GM10266 (cell line): ENCODE data around the gene GARS1.
A peak's percentile ranks its signal among the peaks of the same experiment; 100 is the strongest.

Source experiments
- DNase-seq: peaks from one replicate; pipeline ENCODE4 v3.0.0; 2012; ENCODE audit errors: extremely low spot score
- TF ChIP-seq, protein P1 (sequence below): IDR thresholded peaks from 2 replicates; pipeline ENCODE4 v1.5.1; 2012; ENCODE audit warnings: mild to moderate bottlenecking, low read depth; ENCODE audit not compliant: control insufficient read depth, insufficient read depth; ENCODE audit errors: missing control alignments

The GARS1 gene

DNA sequence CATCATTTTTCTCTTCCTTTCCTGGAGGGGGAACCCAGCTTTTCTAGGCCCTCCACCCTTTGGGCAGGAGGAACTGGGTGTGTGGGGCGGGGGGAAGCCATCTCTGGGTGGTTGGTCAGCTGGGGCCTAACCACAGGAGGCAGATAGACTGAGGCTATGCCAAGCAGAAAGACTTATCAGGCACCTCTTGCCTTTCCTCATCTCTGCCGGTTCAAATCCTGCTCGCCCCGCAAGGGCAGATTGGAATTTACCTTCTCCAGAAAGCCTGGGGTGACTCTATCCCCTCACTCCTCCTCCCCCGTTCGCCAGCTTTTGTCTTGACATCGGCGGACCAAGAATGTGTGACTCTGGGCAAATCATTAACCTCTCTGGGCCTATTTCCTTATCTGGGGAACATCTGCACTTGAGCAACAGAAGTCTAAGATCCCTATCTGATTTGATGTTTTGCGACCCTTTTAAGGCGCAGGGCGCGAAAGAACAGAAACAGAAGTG is 584 bp upstream of the GARS1 start:
- peak; percentile 55 for DNase-seq
- TF ChIP-seq, protein P1, sequence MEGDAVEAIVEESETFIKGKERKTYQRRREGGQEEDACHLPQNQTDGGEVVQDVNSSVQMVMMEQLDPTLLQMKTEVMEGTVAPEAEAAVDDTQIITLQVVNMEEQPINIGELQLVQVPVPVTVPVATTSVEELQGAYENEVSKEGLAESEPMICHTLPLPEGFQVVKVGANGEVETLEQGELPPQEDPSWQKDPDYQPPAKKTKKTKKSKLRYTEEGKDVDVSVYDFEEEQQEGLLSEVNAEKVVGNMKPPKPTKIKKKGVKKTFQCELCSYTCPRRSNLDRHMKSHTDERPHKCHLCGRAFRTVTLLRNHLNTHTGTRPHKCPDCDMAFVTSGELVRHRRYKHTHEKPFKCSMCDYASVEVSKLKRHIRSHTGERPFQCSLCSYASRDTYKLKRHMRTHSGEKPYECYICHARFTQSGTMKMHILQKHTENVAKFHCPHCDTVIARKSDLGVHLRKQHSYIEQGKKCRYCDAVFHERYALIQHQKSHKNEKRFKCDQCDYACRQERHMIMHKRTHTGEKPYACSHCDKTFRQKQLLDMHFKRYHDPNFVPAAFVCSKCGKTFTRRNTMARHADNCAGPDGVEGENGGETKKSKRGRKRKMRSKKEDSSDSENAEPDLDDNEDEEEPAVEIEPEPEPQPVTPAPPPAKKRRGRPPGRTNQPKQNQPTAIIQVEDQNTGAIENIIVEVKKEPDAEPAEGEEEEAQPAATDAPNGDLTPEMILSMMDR, result no peak

GRCh38 chr7:30595436-30596013 is 847 bp downstream of the GARS1 start:
- TF ChIP-seq, protein P1, result no peak
- DNase-seq, result peak; percentile 13

- TF ChIP-seq, protein P1, result no peak
- DNase-seq, result peak; percentile 12
These were observed 1.4 kb downstream of the GARS1 start for GRCh38 chr7:30596014-30596641.

DNA sequence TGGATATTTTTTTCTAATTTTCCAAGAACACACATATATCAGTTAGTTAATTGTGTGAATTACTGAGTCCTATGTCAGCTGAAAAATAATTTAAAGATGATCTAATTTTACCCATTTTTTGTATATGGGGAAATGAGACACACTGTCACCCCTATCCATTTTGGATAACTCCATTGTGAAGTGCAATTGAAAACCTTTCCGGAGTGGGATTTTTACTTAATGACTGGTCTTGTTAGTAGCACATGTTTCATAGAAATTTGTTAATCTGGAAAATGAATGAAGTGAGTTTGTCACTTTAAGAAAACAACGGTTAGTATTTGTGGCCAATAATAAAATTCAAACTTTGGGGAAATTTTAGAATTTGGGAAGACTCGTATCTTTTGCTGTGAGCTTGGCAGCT is 2.0 kb downstream of the GARS1 start:
- no peak for DNase-seq
- TF ChIP-seq, protein P1, result no peak

DNA sequence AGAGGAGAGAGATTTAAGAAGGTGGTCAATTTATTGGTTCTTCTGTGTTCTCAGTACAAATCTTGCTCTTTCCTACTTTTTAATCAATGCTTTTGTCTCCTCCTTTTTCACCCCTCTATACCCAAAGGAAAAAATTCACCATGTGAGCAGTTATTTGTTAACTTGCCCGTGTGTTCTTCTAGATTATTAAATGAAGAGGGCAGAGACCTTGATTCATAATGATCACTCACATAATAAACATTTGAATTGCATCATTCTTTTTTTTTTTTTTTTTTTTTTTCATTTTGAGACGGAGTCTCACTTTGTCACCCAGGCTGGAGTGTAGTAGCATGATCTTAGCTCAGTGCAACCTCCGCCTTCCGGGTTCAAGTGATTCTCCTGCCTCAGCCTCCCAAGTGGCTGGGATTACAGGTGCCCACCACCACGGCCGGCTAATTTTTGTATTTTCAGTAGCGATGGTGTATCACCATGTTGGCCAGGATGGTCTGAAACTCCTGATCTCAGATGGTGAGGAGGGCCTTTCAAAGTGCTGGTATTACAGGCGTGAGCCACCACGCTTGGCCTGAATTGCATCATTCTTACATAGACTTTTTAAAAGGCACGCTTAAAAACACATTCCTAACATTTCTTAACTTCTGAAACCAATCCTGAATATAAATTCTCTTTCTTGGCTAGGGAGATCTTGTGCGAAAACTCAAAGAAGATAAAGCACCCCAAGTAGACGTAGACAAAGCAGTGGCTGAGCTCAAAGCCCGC is 3.6 kb downstream of the GARS1 start:
- TF ChIP-seq, protein P1, result no peak
- no peak for DNase-seq

DNA sequence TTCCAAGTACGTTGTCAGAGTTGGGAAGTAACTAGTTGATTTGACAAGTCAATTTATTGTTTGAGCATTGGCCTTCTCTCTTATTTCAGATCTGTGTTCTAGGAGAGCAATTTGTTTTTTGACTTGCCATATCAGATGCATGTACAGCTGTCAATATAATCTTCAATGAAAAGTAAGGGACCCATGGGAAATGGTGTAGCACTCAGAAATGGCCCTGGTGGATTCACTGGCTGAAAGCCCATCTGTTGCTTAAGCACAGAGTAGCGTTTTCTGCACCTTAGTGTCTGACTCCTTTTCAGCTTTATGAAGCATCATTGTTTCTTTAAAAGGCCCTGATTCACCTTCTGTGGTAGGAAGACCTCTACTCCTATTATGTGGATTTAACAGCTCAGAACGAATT is 10.2 kb downstream of the GARS1 start:
- TF ChIP-seq, protein P1, result no peak
- no peak for DNase-seq

DNA sequence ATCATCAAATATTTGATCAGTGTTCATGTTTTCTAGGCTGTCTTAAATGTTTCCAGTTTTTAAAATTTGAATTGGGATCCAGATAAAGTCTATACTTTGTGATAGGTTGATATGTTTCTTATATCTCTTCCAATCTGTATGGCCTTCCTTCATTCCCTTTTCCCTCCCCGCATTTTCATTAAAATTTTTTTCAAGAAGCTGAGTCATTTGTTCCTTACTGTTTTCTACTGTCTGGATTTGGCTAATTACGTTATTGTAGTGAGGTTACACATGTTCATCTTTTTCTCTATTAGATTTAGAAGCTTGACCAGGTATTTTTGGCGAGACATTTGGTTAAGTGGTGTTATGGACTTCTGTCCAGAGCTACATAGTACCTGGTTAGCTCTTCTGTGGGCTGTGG is 11.2 kb downstream of the GARS1 start:
- TF ChIP-seq, protein P1, result no peak
- DNase-seq, result no peak
